ENCODE results near the gene BAHCC1. TPM values are rescaled to one million over a fixed set of nuclear protein-coding genes. Genes with fewer than 3 reads are reported as not detected.

The BAHCC1 gene
- total and polyA plus RNA-seq, 9 of the 15 experiments (the other 6 are each of a cell fraction or from before 2014, with no cell fraction given): 0.14 to 26.9 (median 5.0) TPM

DNA sequence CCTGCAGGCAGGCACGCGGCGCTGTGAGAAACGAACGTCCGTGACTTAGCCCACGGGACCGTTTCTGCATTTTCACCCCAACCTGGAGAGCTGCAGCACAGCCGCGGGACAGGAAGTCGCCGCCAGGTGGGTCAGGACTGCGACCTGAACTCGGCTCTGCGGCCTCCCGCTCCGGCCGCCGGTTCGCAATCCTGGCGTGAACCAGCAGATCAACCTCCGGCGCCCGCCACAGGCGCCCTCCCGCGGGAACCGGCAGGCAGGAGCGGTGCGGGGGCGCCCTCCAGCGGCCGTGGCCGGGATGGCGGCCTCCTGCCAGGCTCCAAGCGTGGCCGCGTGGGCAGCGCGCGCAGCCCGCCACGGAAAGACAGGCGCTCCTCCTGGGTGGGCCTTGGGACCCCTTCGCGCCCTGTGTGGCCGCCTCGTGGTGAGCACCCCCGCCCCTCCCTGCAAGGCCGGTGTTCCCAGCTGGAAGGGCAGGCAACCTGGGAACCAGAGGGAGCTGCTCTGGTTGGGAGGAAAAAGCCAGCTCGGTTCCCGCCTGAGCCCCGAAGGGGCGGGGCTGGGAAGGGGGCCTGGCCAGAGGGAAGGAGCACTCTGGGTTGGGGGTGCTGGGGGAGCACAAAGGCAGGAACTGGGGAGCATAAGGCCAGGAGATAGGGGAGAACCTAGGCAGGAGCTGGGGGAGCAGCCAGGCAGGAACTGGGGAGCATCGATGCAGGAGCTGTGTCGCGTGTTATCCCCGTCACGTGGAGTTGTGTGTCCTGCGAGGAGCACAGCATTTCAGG lies 89.1 kb downstream of the BAHCC1 start (continued):
- TF ChIP-seq, protein P1, sequence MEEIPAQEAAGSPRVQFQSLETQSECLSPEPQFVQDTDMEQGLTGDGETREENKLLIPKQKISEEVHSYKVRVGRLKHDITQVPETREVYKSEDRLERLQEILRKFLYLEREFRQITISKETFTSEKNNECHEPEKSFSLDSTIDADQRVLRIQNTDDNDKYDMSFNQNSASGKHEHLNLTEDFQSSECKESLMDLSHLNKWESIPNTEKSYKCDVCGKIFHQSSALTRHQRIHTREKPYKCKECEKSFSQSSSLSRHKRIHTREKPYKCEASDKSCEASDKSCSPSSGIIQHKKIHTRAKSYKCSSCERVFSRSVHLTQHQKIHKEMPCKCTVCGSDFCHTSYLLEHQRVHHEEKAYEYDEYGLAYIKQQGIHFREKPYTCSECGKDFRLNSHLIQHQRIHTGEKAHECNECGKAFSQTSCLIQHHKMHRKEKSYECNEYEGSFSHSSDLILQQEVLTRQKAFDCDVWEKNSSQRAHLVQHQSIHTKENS (CRISPR knock-in tag; IDR thresholded peaks at IDR 0.05): no peak
- TF ChIP-seq STAT5A (IDR thresholded peaks at IDR 0.05; ENCODE audit: borderline replicate concordance, low read length) (no peak), TCF7 (IDR thresholded peaks at IDR 0.05; ENCODE audit: borderline replicate concordance) (no peak), DNMT1 (IDR thresholded peaks at IDR 0.05) (no peak), ZSCAN29 (IDR thresholded peaks at IDR 0.05) (no peak), MYNN (IDR thresholded peaks at IDR 0.05) (no peak), MYNN (CRISPR knock-in tag; IDR thresholded peaks at IDR 0.05) (no peak), JUND (IDR thresholded peaks at IDR 0.05; ENCODE audit: borderline replicate concordance, low read depth, low read length) (peak; percentile 58; the same call in 1 of the 2 replicates), JUND (tag; IDR thresholded peaks at IDR 0.05; ENCODE audit: borderline replicate concordance, low read depth, low read length) (no peak; the same call in 2 of the 3 replicates), ZNF311 (CRISPR knock-in tag; IDR thresholded peaks at IDR 0.05) (no peak), WHSC1 (IDR thresholded peaks at IDR 0.05; ENCODE audit: low read length) (no peak), CREM (IDR thresholded peaks at IDR 0.05; ENCODE audit: low read depth) (0 out of 2 replicates have a peak, but pooled peaks have one; percentile 44), GTF2A2 (tag; IDR thresholded peaks at IDR 0.05) (no peak), PRPF4 (IDR thresholded peaks at IDR 0.05; ENCODE audit: insufficient read depth, low read depth, low read length, poor library complexity, severe bottlenecking) (no peak), PPARD (CRISPR knock-in tag; IDR thresholded peaks at IDR 0.05) (no peak), SMARCA5 (IDR thresholded peaks at IDR 0.05) (no peak), NR2C2 (CRISPR knock-in tag; IDR thresholded peaks at IDR 0.05) (0 out of 2 replicates have a peak, but pooled peaks have one; percentile 44), NR2C2 (tag; IDR thresholded peaks at IDR 0.05) (no peak)
- TF ChIP-seq, protein P2, sequence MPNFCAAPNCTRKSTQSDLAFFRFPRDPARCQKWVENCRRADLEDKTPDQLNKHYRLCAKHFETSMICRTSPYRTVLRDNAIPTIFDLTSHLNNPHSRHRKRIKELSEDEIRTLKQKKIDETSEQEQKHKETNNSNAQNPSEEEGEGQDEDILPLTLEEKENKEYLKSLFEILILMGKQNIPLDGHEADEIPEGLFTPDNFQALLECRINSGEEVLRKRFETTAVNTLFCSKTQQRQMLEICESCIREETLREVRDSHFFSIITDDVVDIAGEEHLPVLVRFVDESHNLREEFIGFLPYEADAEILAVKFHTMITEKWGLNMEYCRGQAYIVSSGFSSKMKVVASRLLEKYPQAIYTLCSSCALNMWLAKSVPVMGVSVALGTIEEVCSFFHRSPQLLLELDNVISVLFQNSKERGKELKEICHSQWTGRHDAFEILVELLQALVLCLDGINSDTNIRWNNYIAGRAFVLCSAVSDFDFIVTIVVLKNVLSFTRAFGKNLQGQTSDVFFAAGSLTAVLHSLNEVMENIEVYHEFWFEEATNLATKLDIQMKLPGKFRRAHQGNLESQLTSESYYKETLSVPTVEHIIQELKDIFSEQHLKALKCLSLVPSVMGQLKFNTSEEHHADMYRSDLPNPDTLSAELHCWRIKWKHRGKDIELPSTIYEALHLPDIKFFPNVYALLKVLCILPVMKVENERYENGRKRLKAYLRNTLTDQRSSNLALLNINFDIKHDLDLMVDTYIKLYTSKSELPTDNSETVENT (CRISPR knock-in tag; IDR thresholded peaks at IDR 0.05): no peak
- TF ChIP-seq, protein P3, sequence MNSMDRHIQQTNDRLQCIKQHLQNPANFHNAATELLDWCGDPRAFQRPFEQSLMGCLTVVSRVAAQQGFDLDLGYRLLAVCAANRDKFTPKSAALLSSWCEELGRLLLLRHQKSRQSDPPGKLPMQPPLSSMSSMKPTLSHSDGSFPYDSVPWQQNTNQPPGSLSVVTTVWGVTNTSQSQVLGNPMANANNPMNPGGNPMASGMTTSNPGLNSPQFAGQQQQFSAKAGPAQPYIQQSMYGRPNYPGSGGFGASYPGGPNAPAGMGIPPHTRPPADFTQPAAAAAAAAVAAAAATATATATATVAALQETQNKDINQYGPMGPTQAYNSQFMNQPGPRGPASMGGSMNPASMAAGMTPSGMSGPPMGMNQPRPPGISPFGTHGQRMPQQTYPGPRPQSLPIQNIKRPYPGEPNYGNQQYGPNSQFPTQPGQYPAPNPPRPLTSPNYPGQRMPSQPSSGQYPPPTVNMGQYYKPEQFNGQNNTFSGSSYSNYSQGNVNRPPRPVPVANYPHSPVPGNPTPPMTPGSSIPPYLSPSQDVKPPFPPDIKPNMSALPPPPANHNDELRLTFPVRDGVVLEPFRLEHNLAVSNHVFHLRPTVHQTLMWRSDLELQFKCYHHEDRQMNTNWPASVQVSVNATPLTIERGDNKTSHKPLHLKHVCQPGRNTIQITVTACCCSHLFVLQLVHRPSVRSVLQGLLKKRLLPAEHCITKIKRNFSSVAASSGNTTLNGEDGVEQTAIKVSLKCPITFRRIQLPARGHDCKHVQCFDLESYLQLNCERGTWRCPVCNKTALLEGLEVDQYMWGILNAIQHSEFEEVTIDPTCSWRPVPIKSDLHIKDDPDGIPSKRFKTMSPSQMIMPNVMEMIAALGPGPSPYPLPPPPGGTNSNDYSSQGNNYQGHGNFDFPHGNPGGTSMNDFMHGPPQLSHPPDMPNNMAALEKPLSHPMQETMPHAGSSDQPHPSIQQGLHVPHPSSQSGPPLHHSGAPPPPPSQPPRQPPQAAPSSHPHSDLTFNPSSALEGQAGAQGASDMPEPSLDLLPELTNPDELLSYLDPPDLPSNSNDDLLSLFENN (IDR thresholded peaks at IDR 0.05; ENCODE audit: low read depth in 2 of 2, low read length in 2 of 2): 0 out of 4 replicates have a peak, but pooled peaks of 1 of the 2 experiments have one; percentile 61
- TF ChIP-seq, protein P4, sequence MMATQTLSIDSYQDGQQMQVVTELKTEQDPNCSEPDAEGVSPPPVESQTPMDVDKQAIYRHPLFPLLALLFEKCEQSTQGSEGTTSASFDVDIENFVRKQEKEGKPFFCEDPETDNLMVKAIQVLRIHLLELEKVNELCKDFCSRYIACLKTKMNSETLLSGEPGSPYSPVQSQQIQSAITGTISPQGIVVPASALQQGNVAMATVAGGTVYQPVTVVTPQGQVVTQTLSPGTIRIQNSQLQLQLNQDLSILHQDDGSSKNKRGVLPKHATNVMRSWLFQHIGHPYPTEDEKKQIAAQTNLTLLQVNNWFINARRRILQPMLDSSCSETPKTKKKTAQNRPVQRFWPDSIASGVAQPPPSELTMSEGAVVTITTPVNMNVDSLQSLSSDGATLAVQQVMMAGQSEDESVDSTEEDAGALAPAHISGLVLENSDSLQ (IDR thresholded peaks at IDR 0.05): no peak
